ENCODE results near the gene RIPPLY3.

DNA sequence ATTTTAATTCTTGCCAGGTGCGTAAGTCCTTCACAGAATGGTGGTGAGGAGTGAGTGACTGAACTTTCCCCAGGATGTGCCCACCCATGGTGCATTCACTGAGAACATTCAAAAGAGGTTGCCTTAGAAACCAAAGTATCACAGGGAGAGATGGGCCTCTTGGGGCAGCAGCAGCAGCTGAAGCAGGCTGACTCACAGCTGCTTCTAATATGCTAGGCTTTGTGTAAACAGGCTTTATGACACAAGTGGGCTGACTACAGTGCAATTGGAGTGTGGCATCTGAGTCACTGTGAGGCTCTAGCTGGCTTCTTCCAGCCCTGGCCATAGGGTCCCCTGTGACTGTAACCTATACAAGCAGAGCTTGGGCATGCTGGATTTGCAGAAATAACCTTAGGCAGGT lies 53.8 kb downstream of the RIPPLY3 start:
- no peak for TF ChIP-seq ISL1 (CRISPR knock-in tag; IDR thresholded peaks at IDR 0.05)
- TF ChIP-seq ZNF70 (CRISPR knock-in tag; IDR thresholded peaks at IDR 0.05) = no peak
- TF ChIP-seq, protein P1, sequence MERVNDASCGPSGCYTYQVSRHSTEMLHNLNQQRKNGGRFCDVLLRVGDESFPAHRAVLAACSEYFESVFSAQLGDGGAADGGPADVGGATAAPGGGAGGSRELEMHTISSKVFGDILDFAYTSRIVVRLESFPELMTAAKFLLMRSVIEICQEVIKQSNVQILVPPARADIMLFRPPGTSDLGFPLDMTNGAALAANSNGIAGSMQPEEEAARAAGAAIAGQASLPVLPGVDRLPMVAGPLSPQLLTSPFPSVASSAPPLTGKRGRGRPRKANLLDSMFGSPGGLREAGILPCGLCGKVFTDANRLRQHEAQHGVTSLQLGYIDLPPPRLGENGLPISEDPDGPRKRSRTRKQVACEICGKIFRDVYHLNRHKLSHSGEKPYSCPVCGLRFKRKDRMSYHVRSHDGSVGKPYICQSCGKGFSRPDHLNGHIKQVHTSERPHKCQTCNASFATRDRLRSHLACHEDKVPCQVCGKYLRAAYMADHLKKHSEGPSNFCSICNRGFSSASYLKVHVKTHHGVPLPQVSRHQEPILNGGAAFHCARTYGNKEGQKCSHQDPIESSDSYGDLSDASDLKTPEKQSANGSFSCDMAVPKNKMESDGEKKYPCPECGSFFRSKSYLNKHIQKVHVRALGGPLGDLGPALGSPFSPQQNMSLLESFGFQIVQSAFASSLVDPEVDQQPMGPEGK (CRISPR knock-in tag; IDR thresholded peaks at IDR 0.05; ENCODE audit: borderline replicate concordance) = no peak
- TF ChIP-seq ZFP30 (CRISPR knock-in tag; IDR thresholded peaks at IDR 0.05) = no peak
- no peak for TF ChIP-seq ZNF565 (CRISPR knock-in tag; conservative IDR thresholded peaks at IDR 0.05; ENCODE audit: low read depth)
- TF ChIP-seq GLIS3 (CRISPR knock-in tag; IDR thresholded peaks at IDR 0.05) = no peak
- TF ChIP-seq, protein P2, sequence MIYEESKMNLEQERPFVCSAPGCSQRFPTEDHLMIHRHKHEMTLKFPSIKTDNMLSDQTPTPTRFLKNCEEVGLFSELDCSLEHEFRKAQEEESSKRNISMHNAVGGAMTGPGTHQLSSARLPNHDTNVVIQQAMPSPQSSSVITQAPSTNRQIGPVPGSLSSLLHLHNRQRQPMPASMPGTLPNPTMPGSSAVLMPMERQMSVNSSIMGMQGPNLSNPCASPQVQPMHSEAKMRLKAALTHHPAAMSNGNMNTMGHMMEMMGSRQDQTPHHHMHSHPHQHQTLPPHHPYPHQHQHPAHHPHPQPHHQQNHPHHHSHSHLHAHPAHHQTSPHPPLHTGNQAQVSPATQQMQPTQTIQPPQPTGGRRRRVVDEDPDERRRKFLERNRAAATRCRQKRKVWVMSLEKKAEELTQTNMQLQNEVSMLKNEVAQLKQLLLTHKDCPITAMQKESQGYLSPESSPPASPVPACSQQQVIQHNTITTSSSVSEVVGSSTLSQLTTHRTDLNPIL (CRISPR knock-in tag; IDR thresholded peaks at IDR 0.05; ENCODE audit: low read depth) = no peak

All from SK-N-SH treated with all-trans-retinoic acid at 6 μM for 48 hours (cell line).